Ovary (tissue), 3 donors: ENCODE results near the gene RHOBTB1.

ENCODE experiments used
- CTCF ChIP-seq, 3 donors: fragments of 450-650 bp in 2 of 3; fragments of 200-600 bp in 1 of 3; IDR thresholded peaks; one replicate each; pipeline versions ENCODE4 v1.5.1 to v1.8.0; 2016 to 2022; ENCODE audit warnings: antibody characterized with exemption in 3 of 3, mild to moderate bottlenecking in 1 of 3
- POLR2A ChIP-seq: fragments of 450-650 bp; IDR thresholded peaks from one replicate; pipeline ENCODE4 v1.6.1; 2017; ENCODE audit warnings: antibody characterized with exemption, mild to moderate bottlenecking, moderate library complexity
- donor health status: DM: no; HTN: no; CAD: no.

- TF ChIP-seq CTCF (IDR thresholded peaks at IDR 0.05) (no peak), POLR2A (no peak)
These were observed 122.3 kb downstream of the RHOBTB1 start for GRCh38 chr10:60821656-60822055.
